GM12892 (cell line): ENCODE measurements around the gene NUDT6.
"Not testable (repeated sequence)": the region's sequence is repeated elsewhere in the genome, so short reads cannot be mapped to it uniquely, and the experiment has no call there.

ENCODE experiments used
- DNase-seq: peaks from one replicate; pipeline ENCODE4 v3.0.0; 2011; ENCODE audit not compliant: insufficient read length
- FAIRE-seq: peaks from 2 replicates; lab custom pipeline; 2011; peaks lifted over from hg19 to GRCh38; lab: Jason Lieb, UNC
- POLR2A ChIP-seq: IDR thresholded peaks from 2 replicates; pipeline ENCODE4 v1.6.1; 2011; ENCODE audit warnings: low read depth, low read length, control low read depth
- POLR2AphosphoS5 ChIP-seq: IDR thresholded peaks from 2 replicates; pipeline ENCODE4 v1.6.1; 2011; ENCODE audit warnings: low read depth, low read length, control low read depth
- TAF1 ChIP-seq: IDR thresholded peaks from 2 replicates; pipeline ENCODE4 v1.6.1; 2011; ENCODE audit warnings: low read depth, mild to moderate bottlenecking, control low read depth, low read length, borderline replicate concordance

Gene NUDT6

GRCh38 chr4:122948671-122949070 is 26.3 kb upstream of the NUDT6 start:
- TF ChIP-seq POLR2AphosphoS5: no peak
- FAIRE-seq: no peak
- DNase-seq: no peak

- FAIRE-seq (peak; percentile 38), DNase-seq (no peak)
- TF ChIP-seq TAF1: no peak
- TF ChIP-seq POLR2AphosphoS5: no peak
Measured at GRCh38 chr4:122946142-122946541, 23.7 kb upstream of the NUDT6 start.

GRCh38 chr4:122945136-122945535 is 22.7 kb upstream of the NUDT6 start:
- FAIRE-seq, DNase-seq: not testable (repeated sequence)

- no peak for FAIRE-seq
Measured at GRCh38 chr4:122932763-122933162, 10.4 kb upstream of the NUDT6 start.

GRCh38 chr4:122930862-122931261 is 8.5 kb upstream of the NUDT6 start:
- TF ChIP-seq POLR2AphosphoS5 (no peak), POLR2A (no peak), TAF1 (no peak)
- DNase-seq (no peak), FAIRE-seq (no peak)

More at GRCh38 chr4:122932763-122933162, 10.4 kb upstream of the NUDT6 start:
- no peak for DNase-seq
- TF ChIP-seq POLR2AphosphoS5 (no peak), POLR2A (no peak), TAF1 (no peak)

- TF ChIP-seq TAF1: no peak
- TF ChIP-seq POLR2AphosphoS5: no peak
- no peak for TF ChIP-seq POLR2A
- FAIRE-seq (no peak), DNase-seq (no peak)
Measured at GRCh38 chr4:122928930-122929329, 6.5 kb upstream of the NUDT6 start.

GRCh38 chr4:122922877-122923511 is 597 bp upstream of the NUDT6 start:
- peak; percentile 56 for DNase-seq
- FAIRE-seq: peak; percentile 90
- TF ChIP-seq POLR2A (peak; percentile 63), POLR2AphosphoS5 (0 out of 2 replicates have a peak, but pooled peaks have one; percentile 33), TAF1 (peak; percentile 32; the same call in 1 of the 2 replicates)

- FAIRE-seq: no peak
- TF ChIP-seq TAF1 (no peak), POLR2A (no peak), POLR2AphosphoS5 (no peak)
- no peak for DNase-seq
Measured at GRCh38 chr4:122921300-122921699, 1.1 kb downstream of the NUDT6 start.

- TF ChIP-seq POLR2AphosphoS5: no peak
- TF ChIP-seq POLR2A: no peak
- no peak for TF ChIP-seq TAF1
- FAIRE-seq: no peak
- DNase-seq: no peak
Measured at GRCh38 chr4:122920473-122920872, 1.9 kb downstream of the NUDT6 start.

- DNase-seq (no peak), FAIRE-seq (no peak)
- TF ChIP-seq POLR2A (no peak), TAF1 (no peak), POLR2AphosphoS5 (no peak)
Measured at GRCh38 chr4:122917731-122918130, 4.7 kb downstream of the NUDT6 start.

GRCh38 chr4:122914938-122915337 is 7.5 kb downstream of the NUDT6 start:
- no peak for FAIRE-seq
- DNase-seq: no peak
- TF ChIP-seq POLR2A (no peak), POLR2AphosphoS5 (no peak), TAF1 (no peak)

- DNase-seq (no peak), FAIRE-seq (no peak)
Measured at GRCh38 chr4:122914292-122914904, 8.0 kb downstream of the NUDT6 start.

More at GRCh38 chr4:122914292-122914904, 8.0 kb downstream of the NUDT6 start:
- TF ChIP-seq POLR2A: no peak
- no peak for TF ChIP-seq POLR2AphosphoS5
- no peak for TF ChIP-seq TAF1
